GM12872 (cell line): ENCODE data around the gene APCDD1.

Experiments
- CTCF ChIP-seq: IDR thresholded peaks from 3 replicates; pipeline ENCODE4 v1.5.1; 2011; ENCODE audit warnings: low read depth, mild to moderate bottlenecking, low read length, moderate library complexity; ENCODE audit not compliant: insufficient read depth

APCDD1 gene

GRCh38 chr18:10497206-10497749, 42.8 kb downstream of the APCDD1 start:
- no peak for TF ChIP-seq CTCF

GRCh38 chr18:10499230-10499629, 44.8 kb downstream of the APCDD1 start:
- TF ChIP-seq CTCF, result no peak

GRCh38 chr18:10500038-10500437, 45.6 kb downstream of the APCDD1 start:
- no peak for TF ChIP-seq CTCF

GRCh38 chr18:10504723-10505122, 50.3 kb downstream of the APCDD1 start:
- no peak for TF ChIP-seq CTCF

- no peak for TF ChIP-seq CTCF
Observed at GRCh38 chr18:10508591-10508990, 54.2 kb downstream of the APCDD1 start.

- TF ChIP-seq CTCF, result no peak
Observed at GRCh38 chr18:10511236-10511635, 56.8 kb downstream of the APCDD1 start.

- TF ChIP-seq CTCF, result no peak
Observed at GRCh38 chr18:10514082-10514481, 59.6 kb downstream of the APCDD1 start.
